HepG2 (cell line): ENCODE data around the gene PTPN13. TPM values are rescaled to one million over a fixed set of nuclear protein-coding genes. Genes with fewer than 3 reads are reported as not detected.

Experiments
- ATF7 ChIP-seq, 2 experiments: fragments of 450-650 bp in 1 of 2; sonication (generic) in 1 of 2; formaldehyde crosslinking in 1 of 2; IDR thresholded peaks; 2 replicates each; pipeline versions ENCODE4 v1.4.0 to v1.6.1; 2016 to 2020; ENCODE audit warnings: antibody characterized with exemption in 1 of 2, mild to moderate bottlenecking in 1 of 2, missing genetic modification reagents in 1 of 2
- MAF1 ChIP-seq: sonication (generic); formaldehyde crosslinking; IDR thresholded peaks from 2 replicates; pipeline ENCODE4 v1.5.0; 2020; ENCODE audit warnings: missing genetic modification reagents, borderline replicate concordance
- MLLT10 ChIP-seq: sonication (generic); formaldehyde crosslinking; IDR thresholded peaks from 2 replicates; pipeline ENCODE4 v1.4.0; 2020; ENCODE audit warnings: missing genetic modification reagents
- RFXANK ChIP-seq: IDR thresholded peaks from 2 replicates; pipeline ENCODE4 v1.6.1; 2016
- TBL1XR1 ChIP-seq: fragments of 150-350 bp; IDR thresholded peaks from 2 replicates; pipeline ENCODE4 v1.6.1; 2014; ENCODE audit warnings: borderline replicate concordance, low read length; ENCODE audit not compliant: partially characterized antibody
- TEAD3 ChIP-seq: optimal IDR thresholded peaks from 2 replicates; pipeline ENCODE3; 2016; ENCODE audit warnings: borderline replicate concordance
- XBP1 ChIP-seq: sonication (generic); formaldehyde crosslinking; IDR thresholded peaks from 2 replicates; pipeline ENCODE4 v1.5.0; 2020; ENCODE audit warnings: missing genetic modification reagents
- YY1 ChIP-seq: IDR thresholded peaks from 2 replicates; pipeline ENCODE4 v1.6.1; 2011; ENCODE audit warnings: low read length, low read depth, moderate library complexity, mild to moderate bottlenecking; ENCODE audit not compliant: insufficient read depth, insufficient replicate concordance
- ZNF235 ChIP-seq: sonication (generic); formaldehyde crosslinking; IDR thresholded peaks from 2 replicates; pipeline ENCODE4 v1.8.1; 2023; ENCODE audit warnings: mild to moderate bottlenecking, missing genetic modification reagents, borderline replicate concordance
- ZNF256 ChIP-seq: sonication (generic); formaldehyde crosslinking; conservative IDR thresholded peaks from 2 replicates; pipeline ENCODE4 v1.4.0; 2020; ENCODE audit warnings: missing genetic modification reagents
- ZNF260 ChIP-seq: sonication (generic); formaldehyde crosslinking; IDR thresholded peaks from 2 replicates; pipeline ENCODE4 v1.4.0; 2020; ENCODE audit warnings: missing genetic modification reagents, low read depth, mild to moderate bottlenecking, borderline replicate concordance
- ZNF446 ChIP-seq: sonication (generic); formaldehyde crosslinking; IDR thresholded peaks from 2 replicates; pipeline ENCODE4 v1.5.0; 2020; ENCODE audit warnings: mild to moderate bottlenecking, missing genetic modification reagents
- ZNF557 ChIP-seq: sonication (generic); formaldehyde crosslinking; IDR thresholded peaks from 2 replicates; pipeline ENCODE4 v1.4.0; 2020; ENCODE audit warnings: missing genetic modification reagents
- ZNF850 ChIP-seq: sonication (generic); formaldehyde crosslinking; conservative IDR thresholded peaks from 2 replicates; pipeline ENCODE4 v1.9.0; 2021; ENCODE audit warnings: mild to moderate bottlenecking, missing genetic modification reagents
- ZSCAN9 ChIP-seq: IDR thresholded peaks from 2 replicates; pipeline ENCODE4 v1.6.1; 2016; ENCODE audit warnings: borderline replicate concordance
- polyA plus RNA-seq, 8 experiments: library from polyadenylated mRNA; depleted of rRNA in 3 of 8; stranded (reverse) in 7 of 8; unstranded in 1 of 8; fragments of >200 nt; fragmentation: Illumina TruSeq in 4 of 8; extraction: Trizol in 4 of 8; gene quantifications; 2 replicates each; pipeline versions ENCODE4 v1.2.1 to v1.2.3, GENCODE V29; 2011 to 2016; ENCODE audit warnings: low read depth in 4 of 8, missing spikeins in 1 of 8, mixed read lengths in 1 of 8; ENCODE audit not compliant: insufficient read depth in 1 of 8
- total RNA-seq, 5 experiments: library from RNA; depleted of rRNA; stranded (reverse); fragments of >200 nt; fragmentation: Illumina TruSeq; extraction: Trizol; gene quantifications; 2 replicates each; pipeline ENCODE4 v1.2.3, GENCODE V29; 2016; ENCODE audit warnings: low read depth in 1 of 5
- TF ChIP-seq, protein P1 (sequence below): sonication (generic); formaldehyde crosslinking; IDR thresholded peaks from 2 replicates; pipeline ENCODE4 v1.8.1; 2023; ENCODE audit warnings: mild to moderate bottlenecking, moderate library complexity, missing genetic modification reagents
- TF ChIP-seq, protein P2 (sequence below): sonication (generic); formaldehyde crosslinking; IDR thresholded peaks from 2 replicates; pipeline ENCODE4 v1.5.0; 2020; ENCODE audit warnings: mild to moderate bottlenecking, missing genetic modification reagents
- TF ChIP-seq, protein P3 (sequence below): sonication (generic); formaldehyde crosslinking; IDR thresholded peaks from 2 replicates; pipeline ENCODE4 v1.4.0; 2020; ENCODE audit warnings: missing genetic modification reagents
- TF ChIP-seq, protein P4 (sequence below): sonication (generic); formaldehyde crosslinking; IDR thresholded peaks from 2 replicates; pipeline ENCODE4 v1.5.0; 2020; ENCODE audit warnings: missing genetic modification reagents

PTPN13 gene
- total and polyA plus RNA-seq, 2 of the 13 experiments (the other 11 are each of a cell fraction or from before 2014, with no cell fraction given) = not detected

DNA sequence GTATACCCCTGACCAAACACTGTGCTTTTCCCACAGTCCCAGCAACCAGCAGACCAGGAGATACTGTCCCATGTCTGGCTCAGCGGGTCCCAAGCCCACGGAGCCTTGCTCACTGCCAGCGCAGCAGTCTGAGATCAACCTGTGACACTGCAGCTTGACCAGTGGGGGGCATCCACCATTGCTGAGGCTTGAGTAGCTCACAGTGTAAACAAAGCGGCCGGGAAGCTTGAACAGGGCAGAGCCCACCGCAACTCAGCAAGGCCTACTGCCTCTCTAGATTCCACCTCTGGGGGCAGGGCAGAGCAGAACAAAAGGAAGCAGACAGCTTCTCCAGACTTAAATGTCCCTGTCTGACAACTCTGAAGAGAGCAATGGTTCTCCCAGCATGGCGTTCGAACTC, 197.0 kb downstream of the PTPN13 start (continued):
- TF ChIP-seq ZNF260 (CRISPR knock-in tag) (no peak), ZNF446 (CRISPR knock-in tag) (no peak), ZSCAN9 (no peak), TEAD3 (peak; percentile 29), ZNF557 (CRISPR knock-in tag) (0 out of 2 replicates have a peak, but pooled peaks have one; percentile 47), ZNF256 (CRISPR knock-in tag) (no peak), TBL1XR1 (no peak), ATF7 (IDR thresholded peaks at IDR 0.05) (no peak), ATF7 (CRISPR knock-in tag; IDR thresholded peaks at IDR 0.05) (no peak), XBP1 (CRISPR knock-in tag) (no peak), MLLT10 (CRISPR knock-in tag) (no peak), MAF1 (CRISPR knock-in tag) (no peak), ZNF850 (CRISPR knock-in tag) (no peak), ZNF235 (no peak), RFXANK (no peak), YY1 (peak; percentile 14)
- TF ChIP-seq, protein P1, sequence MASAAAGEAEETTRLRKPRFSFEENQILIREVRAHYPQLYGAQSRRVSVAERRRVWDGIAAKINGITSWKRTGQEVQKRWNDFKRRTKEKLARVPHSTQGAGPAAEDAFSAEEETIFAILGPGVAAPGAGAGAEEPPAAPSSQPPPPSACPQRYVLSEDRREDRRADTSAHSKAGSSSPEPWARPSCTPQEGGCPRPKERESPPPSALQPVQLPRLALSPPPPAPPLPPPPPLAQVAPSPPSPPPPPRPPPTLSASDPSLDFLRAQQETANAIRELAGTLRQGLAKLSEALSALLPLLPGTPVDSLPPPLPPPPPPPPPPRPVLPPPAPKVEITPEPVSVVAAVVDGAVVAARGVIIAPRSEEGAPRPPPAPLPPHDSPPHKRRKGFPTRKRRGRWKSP (CRISPR knock-in tag) = no peak
- TF ChIP-seq, protein P2, sequence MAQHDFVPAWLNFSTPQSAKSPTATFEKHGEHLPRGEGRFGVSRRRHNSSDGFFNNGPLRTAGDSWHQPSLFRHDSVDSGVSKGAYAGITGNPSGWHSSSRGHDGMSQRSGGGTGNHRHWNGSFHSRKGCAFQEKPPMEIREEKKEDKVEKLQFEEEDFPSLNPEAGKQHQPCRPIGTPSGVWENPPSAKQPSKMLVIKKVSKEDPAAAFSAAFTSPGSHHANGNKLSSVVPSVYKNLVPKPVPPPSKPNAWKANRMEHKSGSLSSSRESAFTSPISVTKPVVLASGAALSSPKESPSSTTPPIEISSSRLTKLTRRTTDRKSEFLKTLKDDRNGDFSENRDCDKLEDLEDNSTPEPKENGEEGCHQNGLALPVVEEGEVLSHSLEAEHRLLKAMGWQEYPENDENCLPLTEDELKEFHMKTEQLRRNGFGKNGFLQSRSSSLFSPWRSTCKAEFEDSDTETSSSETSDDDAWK (CRISPR knock-in tag) = no peak
- TF ChIP-seq, protein P3, sequence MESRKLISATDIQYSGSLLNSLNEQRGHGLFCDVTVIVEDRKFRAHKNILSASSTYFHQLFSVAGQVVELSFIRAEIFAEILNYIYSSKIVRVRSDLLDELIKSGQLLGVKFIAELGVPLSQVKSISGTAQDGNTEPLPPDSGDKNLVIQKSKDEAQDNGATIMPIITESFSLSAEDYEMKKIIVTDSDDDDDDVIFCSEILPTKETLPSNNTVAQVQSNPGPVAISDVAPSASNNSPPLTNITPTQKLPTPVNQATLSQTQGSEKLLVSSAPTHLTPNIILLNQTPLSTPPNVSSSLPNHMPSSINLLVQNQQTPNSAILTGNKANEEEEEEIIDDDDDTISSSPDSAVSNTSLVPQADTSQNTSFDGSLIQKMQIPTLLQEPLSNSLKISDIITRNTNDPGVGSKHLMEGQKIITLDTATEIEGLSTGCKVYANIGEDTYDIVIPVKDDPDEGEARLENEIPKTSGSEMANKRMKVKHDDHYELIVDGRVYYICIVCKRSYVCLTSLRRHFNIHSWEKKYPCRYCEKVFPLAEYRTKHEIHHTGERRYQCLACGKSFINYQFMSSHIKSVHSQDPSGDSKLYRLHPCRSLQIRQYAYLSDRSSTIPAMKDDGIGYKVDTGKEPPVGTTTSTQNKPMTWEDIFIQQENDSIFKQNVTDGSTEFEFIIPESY (CRISPR knock-in tag) = no peak
- TF ChIP-seq, protein P4, sequence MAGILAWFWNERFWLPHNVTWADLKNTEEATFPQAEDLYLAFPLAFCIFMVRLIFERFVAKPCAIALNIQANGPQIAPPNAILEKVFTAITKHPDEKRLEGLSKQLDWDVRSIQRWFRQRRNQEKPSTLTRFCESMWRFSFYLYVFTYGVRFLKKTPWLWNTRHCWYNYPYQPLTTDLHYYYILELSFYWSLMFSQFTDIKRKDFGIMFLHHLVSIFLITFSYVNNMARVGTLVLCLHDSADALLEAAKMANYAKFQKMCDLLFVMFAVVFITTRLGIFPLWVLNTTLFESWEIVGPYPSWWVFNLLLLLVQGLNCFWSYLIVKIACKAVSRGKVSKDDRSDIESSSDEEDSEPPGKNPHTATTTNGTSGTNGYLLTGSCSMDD = no peak
